SIG-M5 treated with dmso at 0.1 percent for 504 hours (cell line): ENCODE results near the gene ZNF397.
"Not testable (repeated sequence)": the region's sequence is repeated elsewhere in the genome, so short reads cannot be mapped to it uniquely, and the experiment has no call there.

Experiments used
- DNase-seq: peaks from one replicate; lab custom pipeline; 2025; ENCODE audit not compliant: unreplicated experiment; lab: John Stamatoyannopoulos, UW

ZNF397 gene

GRCh38 chr18:35240664-35241447, at the start of gene ZNF397:
TSS of gene ZNF397 (plus strand) at chr18:35241034. CDS start at chr18:35242471, 1,437 bp downstream.
- peak; percentile 88 for DNase-seq

GRCh38 chr18:35191698-35192025, 49.2 kb upstream of the ZNF397 start:
- DNase-seq = no peak

GRCh38 chr18:35192415-35192814, 48.4 kb upstream of the ZNF397 start:
- DNase-seq = no peak

GRCh38 chr18:35193316-35193715, 47.5 kb upstream of the ZNF397 start:
- DNase-seq = no peak

GRCh38 chr18:35197296-35197695, 43.5 kb upstream of the ZNF397 start:
- DNase-seq = no peak

GRCh38 chr18:35201256-35201931, 39.4 kb upstream of the ZNF397 start:
- no peak for DNase-seq

GRCh38 chr18:35203067-35203466, 37.8 kb upstream of the ZNF397 start:
- no peak for DNase-seq

- DNase-seq = no peak
Measured at GRCh38 chr18:35205199-35205712, 35.6 kb upstream of the ZNF397 start.

- DNase-seq = not testable (repeated sequence)
Measured at GRCh38 chr18:35205746-35206458, 34.9 kb upstream of the ZNF397 start.

GRCh38 chr18:35215026-35215425, 25.8 kb upstream of the ZNF397 start:
- no peak for DNase-seq

GRCh38 chr18:35216611-35217010, 24.2 kb upstream of the ZNF397 start:
- not testable (repeated sequence) for DNase-seq

GRCh38 chr18:35219331-35219730, 21.5 kb upstream of the ZNF397 start:
- DNase-seq = not testable (repeated sequence)

- no peak for DNase-seq
Measured at GRCh38 chr18:35220424-35220823, 20.4 kb upstream of the ZNF397 start.

- DNase-seq = no peak
Measured at GRCh38 chr18:35223797-35224196, 17.0 kb upstream of the ZNF397 start.

GRCh38 chr18:35227254-35227653, 13.6 kb upstream of the ZNF397 start:
- no peak for DNase-seq

GRCh38 chr18:35231052-35231451, 9.8 kb upstream of the ZNF397 start:
- peak; percentile 76 for DNase-seq

GRCh38 chr18:35236571-35237363, 4.1 kb upstream of the ZNF397 start:
- no peak for DNase-seq

- DNase-seq = no peak
Measured at GRCh38 chr18:35239314-35239713, 1.5 kb upstream of the ZNF397 start.

- DNase-seq = no peak
Measured at GRCh38 chr18:35241448-35241804, 592 bp downstream of the ZNF397 start.

GRCh38 chr18:35242426-35242825, 1.6 kb downstream of the ZNF397 start:
- no peak for DNase-seq

- no peak for DNase-seq
Measured at GRCh38 chr18:35244671-35245070, 3.8 kb downstream of the ZNF397 start.
